Prostate gland (tissue), 2 donors: ENCODE results near the gene CELA2A.
"Not testable (repeated sequence)": the region's sequence is repeated elsewhere in the genome, so short reads cannot be mapped to it uniquely, and the experiment has no call there.

Source experiments
- CTCF ChIP-seq, 4 experiments: fragments of 200-600 bp in 2 of 4; fragments of 450-650 bp in 2 of 4; sonication (generic) in 2 of 4; IDR thresholded peaks; 1 replicate in 3 of 4; 2 replicates in 1 of 4; pipeline ENCODE4 v1.5.1; 2016 to 2019; ENCODE audit warnings: antibody characterized with exemption in 4 of 4, mild to moderate bottlenecking in 2 of 4, moderate library complexity in 2 of 4
- POLR2AphosphoS5 ChIP-seq: sonication (generic); formaldehyde crosslinking; IDR thresholded peaks from one replicate; pipeline ENCODE4 v1.6.1; 2017; ENCODE audit warnings: antibody characterized with exemption

GRCh38 chr1:15514557-15514956 lies 58.0 kb downstream of the CELA2A start:
- TF ChIP-seq CTCF (IDR thresholded peaks at IDR 0.05); POLR2AphosphoS5: not testable (repeated sequence)
